ENCODE measurements around the gene M1AP.

DNA sequence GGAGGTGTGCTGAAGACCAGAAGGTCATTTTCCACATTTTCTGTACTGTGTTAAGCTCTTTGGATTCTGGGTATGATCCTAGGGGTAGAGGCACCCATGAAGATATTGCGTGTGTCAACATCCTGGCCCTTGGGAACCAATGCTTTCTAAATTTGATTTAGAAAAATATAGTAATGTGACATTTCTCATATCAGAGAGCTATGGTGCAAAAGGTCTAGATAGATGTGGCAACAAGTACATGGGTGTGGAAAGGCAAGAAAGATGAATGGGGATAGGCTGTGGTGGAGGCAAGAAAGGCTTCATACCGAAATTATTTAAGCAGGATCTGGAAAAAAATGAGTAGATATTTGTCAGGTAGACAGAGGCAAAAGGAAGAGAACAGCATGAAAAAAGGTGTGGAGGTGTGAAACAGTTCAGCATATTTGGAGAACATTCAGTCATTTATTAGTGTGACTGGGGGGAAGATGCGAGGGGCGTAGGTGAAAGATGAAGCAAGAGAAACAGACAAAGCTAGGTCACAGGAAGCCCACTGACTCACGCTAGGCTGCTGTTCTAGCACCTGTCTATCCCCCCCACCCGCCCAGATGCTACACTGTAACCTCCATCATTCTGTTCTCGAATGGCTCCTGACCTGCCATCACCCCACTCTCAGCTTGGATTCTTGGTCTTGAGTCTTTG, 81.9 kb downstream of the M1AP start:
- TF ChIP-seq, protein P1, sequence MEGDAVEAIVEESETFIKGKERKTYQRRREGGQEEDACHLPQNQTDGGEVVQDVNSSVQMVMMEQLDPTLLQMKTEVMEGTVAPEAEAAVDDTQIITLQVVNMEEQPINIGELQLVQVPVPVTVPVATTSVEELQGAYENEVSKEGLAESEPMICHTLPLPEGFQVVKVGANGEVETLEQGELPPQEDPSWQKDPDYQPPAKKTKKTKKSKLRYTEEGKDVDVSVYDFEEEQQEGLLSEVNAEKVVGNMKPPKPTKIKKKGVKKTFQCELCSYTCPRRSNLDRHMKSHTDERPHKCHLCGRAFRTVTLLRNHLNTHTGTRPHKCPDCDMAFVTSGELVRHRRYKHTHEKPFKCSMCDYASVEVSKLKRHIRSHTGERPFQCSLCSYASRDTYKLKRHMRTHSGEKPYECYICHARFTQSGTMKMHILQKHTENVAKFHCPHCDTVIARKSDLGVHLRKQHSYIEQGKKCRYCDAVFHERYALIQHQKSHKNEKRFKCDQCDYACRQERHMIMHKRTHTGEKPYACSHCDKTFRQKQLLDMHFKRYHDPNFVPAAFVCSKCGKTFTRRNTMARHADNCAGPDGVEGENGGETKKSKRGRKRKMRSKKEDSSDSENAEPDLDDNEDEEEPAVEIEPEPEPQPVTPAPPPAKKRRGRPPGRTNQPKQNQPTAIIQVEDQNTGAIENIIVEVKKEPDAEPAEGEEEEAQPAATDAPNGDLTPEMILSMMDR (IDR thresholded peaks at IDR 0.05): no peak
- TF ChIP-seq POLR2A (IDR thresholded peaks at IDR 0.05): no peak
- TF ChIP-seq EP300 (IDR thresholded peaks at IDR 0.05; ENCODE audit: low read depth): no peak
- no peak for TF ChIP-seq POLR2AphosphoS5 (IDR thresholded peaks at IDR 0.05)
